GM19351 (cell line): ENCODE data around the gene FAM177A1.
"Not testable (repeated sequence)": the region's sequence is repeated elsewhere in the genome, so short reads cannot be mapped to it uniquely, and the experiment has no call there.

Experiments used
- ATAC-seq: cut with Tn5 transposase; IDR thresholded peaks from one replicate; pipeline ENCODE4 v1.9.1; 2021; ENCODE audit warnings: mild to moderate bottlenecking, moderate library complexity; ENCODE audit not compliant: unreplicated experiment

FAM177A1 gene

DNA sequence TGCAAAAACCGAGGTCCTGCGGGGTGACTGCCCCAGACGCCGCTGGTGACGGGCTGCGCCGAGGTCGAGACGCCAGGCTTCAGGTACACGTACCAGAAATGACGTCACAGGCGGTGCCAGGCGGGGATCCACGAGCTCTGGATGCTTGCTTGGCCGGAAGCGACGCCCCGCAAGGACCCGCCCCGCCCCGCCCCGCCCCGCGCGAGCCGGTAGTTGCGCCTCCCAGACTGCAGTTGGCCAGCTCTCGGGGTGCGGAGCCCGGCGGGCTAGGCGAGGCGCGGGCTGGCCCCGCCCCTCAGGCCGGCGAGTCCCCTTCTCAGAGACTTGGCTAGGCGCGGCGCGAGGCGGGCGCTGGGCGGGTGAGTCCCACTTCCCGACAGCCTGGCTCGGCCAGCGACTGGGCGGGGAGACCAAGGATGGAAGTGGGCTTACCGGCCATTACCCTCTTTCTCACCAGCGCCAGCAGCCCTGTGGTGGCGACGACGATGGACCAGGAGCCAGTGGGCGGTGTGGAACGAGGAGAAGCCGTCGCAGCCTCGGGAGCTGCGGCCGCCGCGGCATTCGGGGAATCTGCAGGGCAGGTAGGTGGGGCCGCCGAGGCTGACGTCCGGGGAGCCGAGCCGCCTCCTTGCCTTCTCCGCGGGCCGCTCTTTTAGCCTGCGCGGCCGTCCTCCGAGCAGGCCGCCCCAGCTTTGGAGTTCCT lies at the start of gene FAM177A1:
TSS of gene FAM177A1 (plus strand) at position 225 of the 703 bp plus-strand sequence. CDS start at position 417, 192 bp downstream.
- ATAC-seq, result peak; percentile 90

DNA sequence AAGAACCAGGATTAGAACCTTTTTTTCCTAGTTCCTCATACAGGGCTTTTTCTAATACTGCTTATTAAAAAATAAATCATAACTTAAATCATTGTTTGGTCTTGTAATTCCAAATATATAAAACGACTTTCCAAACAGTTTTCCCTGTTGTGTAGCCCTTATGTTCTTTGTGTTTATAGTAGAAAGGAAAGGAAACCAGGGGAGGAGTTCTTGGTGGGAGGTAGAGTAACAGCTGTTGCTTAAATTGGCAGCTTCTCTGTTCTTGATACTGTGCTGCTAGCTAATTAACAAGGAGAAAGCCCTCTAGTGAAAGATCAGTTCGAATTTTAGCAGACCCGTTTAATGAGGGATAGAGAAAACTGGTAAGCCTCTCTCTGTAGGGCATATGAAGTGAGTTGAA lies 48.3 kb upstream of the FAM177A1 start:
- no peak for ATAC-seq

- ATAC-seq, result no peak
These were observed 46.6 kb upstream of the FAM177A1 start for GRCh38 chr14:34999500-34999899.

GRCh38 chr14:35001621-35002020 lies 44.5 kb upstream of the FAM177A1 start:
- no peak for ATAC-seq

- no peak for ATAC-seq
These were observed 41.2 kb upstream of the FAM177A1 start for GRCh38 chr14:35004839-35005238.

GRCh38 chr14:35016568-35016967 lies 29.5 kb upstream of the FAM177A1 start:
- ATAC-seq, result no peak

DNA sequence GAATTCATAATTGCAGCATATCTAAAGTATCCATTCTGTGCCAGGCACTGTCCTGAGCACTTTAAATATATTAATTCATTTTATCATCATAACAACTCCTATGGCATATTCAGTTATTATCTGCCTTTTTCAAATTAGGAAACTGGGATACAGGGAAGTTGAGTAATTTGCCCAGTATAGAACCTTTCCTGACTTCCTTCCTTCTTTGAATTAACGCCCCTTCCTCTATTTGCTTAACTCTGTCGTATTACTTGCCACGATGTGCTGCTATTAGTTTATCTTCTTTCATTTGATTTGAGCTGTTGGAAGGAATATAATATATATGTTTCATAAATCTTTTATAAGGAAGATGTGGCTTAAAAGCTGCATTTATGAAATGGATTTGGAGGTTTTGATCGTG lies 25.4 kb upstream of the FAM177A1 start:
- ATAC-seq, result no peak

DNA sequence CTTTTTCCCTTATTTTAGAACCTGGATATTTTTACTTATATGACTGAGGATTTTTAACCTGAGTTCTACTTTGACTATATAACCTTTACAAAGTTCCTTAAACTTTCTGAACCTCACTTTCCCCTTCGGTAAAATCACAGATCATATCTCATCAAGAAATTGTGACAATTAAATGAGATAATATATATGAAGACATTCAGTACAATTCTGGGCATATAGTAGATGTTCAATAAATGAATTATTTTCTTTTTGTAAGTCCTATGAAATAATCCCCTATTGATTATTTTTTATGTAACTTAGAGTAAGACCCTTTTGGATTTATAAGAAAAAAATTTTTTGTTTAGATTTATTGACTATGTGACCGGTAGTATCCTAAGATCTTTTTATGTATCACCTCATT lies 17.6 kb upstream of the FAM177A1 start:
- no peak for ATAC-seq

DNA sequence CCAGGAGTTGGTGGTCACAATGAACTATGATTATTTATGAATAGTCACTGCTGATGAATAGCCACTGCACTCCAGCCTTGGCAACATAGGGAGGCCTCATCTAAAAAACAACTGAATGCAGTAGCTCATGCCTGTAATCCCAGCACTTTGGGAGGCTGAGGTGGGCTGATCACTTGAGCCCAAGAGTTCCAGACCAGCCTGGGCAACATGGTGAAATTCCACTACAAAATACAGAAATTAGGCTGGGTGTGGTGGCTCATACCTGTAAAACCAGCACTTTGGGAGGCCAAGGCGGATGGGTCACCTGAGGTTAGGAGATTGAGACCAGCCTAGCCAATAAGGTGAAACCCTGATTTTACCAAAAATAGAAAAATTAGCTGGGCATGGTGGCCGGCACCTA lies 13.5 kb upstream of the FAM177A1 start:
- no peak for ATAC-seq

GRCh38 chr14:35034440-35034833 lies 11.6 kb upstream of the FAM177A1 start:
- no peak for ATAC-seq

DNA sequence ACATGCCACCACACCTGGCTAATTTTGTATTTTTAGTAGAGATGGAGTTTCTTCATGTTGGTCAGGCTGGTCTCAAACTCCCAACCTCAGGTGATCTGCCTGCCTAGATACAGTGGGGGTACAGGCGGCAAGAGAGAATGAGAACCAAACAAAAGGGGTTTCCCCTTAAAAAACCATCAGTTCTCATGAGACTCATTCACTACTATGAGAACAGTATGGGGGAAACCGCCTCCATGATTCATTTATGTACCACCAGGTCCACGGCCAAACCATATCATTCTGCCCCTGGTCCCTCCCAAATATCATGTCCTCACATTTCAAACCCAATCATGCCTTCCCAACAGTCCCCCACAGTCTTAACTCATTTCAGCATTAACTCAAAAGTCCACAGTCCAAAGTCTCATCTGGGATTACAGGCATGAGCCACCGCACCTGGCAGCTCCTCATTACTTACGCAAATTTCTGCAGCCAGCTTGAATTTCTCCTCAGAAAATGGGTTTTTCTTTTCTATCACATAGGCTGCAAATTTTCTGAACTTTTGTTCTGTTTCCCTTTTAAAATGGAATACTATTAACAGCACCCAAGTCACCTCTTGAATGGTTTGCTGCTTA lies 11.0 kb upstream of the FAM177A1 start:
- ATAC-seq, result not testable (repeated sequence)

GRCh38 chr14:35038312-35038711 lies 7.8 kb upstream of the FAM177A1 start:
- ATAC-seq, result not testable (repeated sequence)

- ATAC-seq, result no peak
These were observed 3.4 kb upstream of the FAM177A1 start for GRCh38 chr14:35042632-35043031.

DNA sequence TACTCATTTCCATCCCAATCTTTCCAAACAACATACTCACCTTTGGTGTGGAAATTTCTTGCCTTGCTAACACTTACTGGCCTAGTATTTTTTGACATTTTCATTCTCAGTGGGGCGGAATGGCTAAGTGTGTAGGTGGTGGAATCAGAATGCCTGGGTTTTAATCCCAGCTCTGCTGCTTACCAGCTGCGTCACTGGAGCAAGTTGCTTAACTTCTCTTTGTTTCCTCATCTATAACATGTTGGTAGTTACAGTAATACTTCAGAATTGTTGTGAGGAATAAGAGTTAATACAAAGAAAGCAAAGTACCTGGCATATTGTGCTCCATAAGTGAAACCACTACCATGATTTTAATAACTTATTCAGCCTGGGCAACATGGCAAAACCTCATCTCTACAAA lies 3.0 kb upstream of the FAM177A1 start:
- ATAC-seq, result no peak

GRCh38 chr14:35044939-35045797 lies 904 bp upstream of the FAM177A1 start:
- no peak for ATAC-seq

- ATAC-seq, result no peak
These were observed 349 bp upstream of the FAM177A1 start for GRCh38 chr14:35045798-35046047.

- peak; percentile 41 for ATAC-seq
These were observed 872 bp downstream of the FAM177A1 start for GRCh38 chr14:35046751-35047536.

GRCh38 chr14:35047976-35048513 lies 2.0 kb downstream of the FAM177A1 start:
- no peak for ATAC-seq

DNA sequence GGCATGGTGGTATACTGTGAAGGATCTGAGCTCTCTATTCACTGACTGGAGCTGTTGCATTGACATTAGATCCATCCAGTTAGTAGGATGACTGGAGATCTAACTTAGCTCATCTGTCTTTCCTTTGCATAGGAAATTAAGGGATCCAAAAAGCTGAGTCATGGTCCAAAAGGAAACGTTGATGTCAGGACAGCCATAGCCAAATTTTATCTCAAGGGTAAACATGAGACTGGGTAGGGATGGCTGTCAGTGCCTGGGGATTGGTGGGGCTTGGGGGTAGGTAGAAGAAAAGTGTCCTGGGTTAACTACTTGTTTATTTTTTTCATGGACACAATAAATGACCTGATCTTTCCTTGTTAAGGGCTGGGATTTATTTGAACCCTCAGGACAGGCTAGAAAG lies 4.6 kb downstream of the FAM177A1 start:
- no peak for ATAC-seq

GRCh38 chr14:35051796-35052195 lies 5.7 kb downstream of the FAM177A1 start:
- ATAC-seq, result no peak

GRCh38 chr14:35052637-35053036 lies 6.6 kb downstream of the FAM177A1 start:
- ATAC-seq, result no peak
